SK-N-SH (cell line): ENCODE results near the gene LRRC8D. TPM values are rescaled to one million over a fixed set of nuclear protein-coding genes. Genes with fewer than 3 reads are reported as not detected.

Experiments used
- CTCF ChIA-PET: fragments of 300-600, 350-600 bp; formaldehyde crosslinking; extraction: SDS; loops from one replicate; lab custom pipeline; 2021; lab: Yijun Ruan, JAX
- POLR2A ChIA-PET: fragments of 350-600 bp; sonication (Branson Sonifier 250); formaldehyde crosslinking; extraction: SDS; loops from one replicate; lab custom pipeline; 2020; ENCODE audit warnings: antibody characterized with exemption, inconsistent platforms; lab: Yijun Ruan, JAX
- DNase-seq: peaks from one replicate; pipeline ENCODE4 v3.0.0; 2012
- H2AFZ ChIP-seq: fragments of 200-600 bp; sonication (generic); 2 replicates; pipeline ENCODE4 v1.8.1; 2016; ENCODE audit warnings: antibody characterized with exemption, mild to moderate bottlenecking, low read depth
- H3F3A ChIP-seq: fragments of 200-600 bp; sonication (generic); replicated peaks from 2 replicates; pipeline ENCODE3; 2016; ENCODE audit warnings: antibody characterized with exemption, mild to moderate bottlenecking; ENCODE audit not compliant: insufficient read depth
- H3K27ac ChIP-seq, 2 experiments: fragments of 200-500 bp in 1 of 2; fragments of 200-600 bp in 1 of 2; sonication (Bioruptor generic) in 1 of 2; sonication (generic), shearing (Covaris generic) in 1 of 2; 2 replicates each; pipeline versions ENCODE4 v1.5.1 to v1.6.1; 2014 to 2016; ENCODE audit warnings: low read depth in 2 of 2, inconsistent platforms in 1 of 2, low read length in 1 of 2, mild to moderate bottlenecking in 1 of 2, mixed read lengths in 1 of 2
- H3K27me3 ChIP-seq: fragments of 200-600 bp; sonication (generic), shearing (Covaris generic); 2 replicates; pipeline ENCODE4 v1.6.1; 2016; ENCODE audit warnings: mixed run types; ENCODE audit not compliant: insufficient read depth
- H3K36me3 ChIP-seq, 2 experiments: fragments of 200-500 bp in 1 of 2; fragments of 200-600 bp in 1 of 2; sonication (Bioruptor generic) in 1 of 2; sonication (generic) in 1 of 2; replicated peaks in 1 of 2; 2 replicates each; pipeline versions ENCODE3 to v1.5.1; 2014 to 2016; ENCODE audit warnings: low read length in 1 of 2, mild to moderate bottlenecking in 1 of 2; ENCODE audit not compliant: insufficient read depth in 2 of 2, control insufficient read depth in 1 of 2
- H3K4me1 ChIP-seq, 2 experiments: fragments of 200-500 bp in 1 of 2; fragments of 200-600 bp in 1 of 2; sonication (Bioruptor generic) in 1 of 2; sonication (generic), shearing (Covaris generic) in 1 of 2; 2 replicates each; pipeline versions ENCODE4 v1.5.1 to v1.6.1; 2014 to 2016; ENCODE audit warnings: low read depth in 1 of 2, low read length in 1 of 2, mixed run types in 1 of 2; ENCODE audit not compliant: insufficient read depth in 2 of 2, control insufficient read depth in 1 of 2
- H3K4me2 ChIP-seq: fragments of 200-600 bp; sonication (generic), shearing (Covaris generic); 2 replicates; pipeline ENCODE4 v1.6.1; 2017; ENCODE audit warnings: mixed run types
- H3K4me3 ChIP-seq, 2 experiments: fragments of 200-500 bp in 1 of 2; fragments of 200-600 bp in 1 of 2; sonication (Bioruptor generic) in 1 of 2; sonication (generic), shearing (Covaris generic) in 1 of 2; 2 replicates each; pipeline versions ENCODE4 v1.5.1 to v1.8.1; 2014 to 2016; ENCODE audit warnings: low read depth in 2 of 2, inconsistent platforms in 1 of 2, low read length in 1 of 2, mild to moderate bottlenecking in 1 of 2, mixed read lengths in 1 of 2, moderate library complexity in 1 of 2
- H3K79me2 ChIP-seq: fragments of 200-600 bp; sonication (generic); 2 replicates; pipeline ENCODE4 v1.8.1; 2017; ENCODE audit warnings: mild to moderate bottlenecking; ENCODE audit not compliant: insufficient read depth
- H3K9ac ChIP-seq: fragments of 200-600 bp; sonication (generic); 2 replicates; pipeline ENCODE4 v1.6.1; 2017; ENCODE audit warnings: mixed run types
- H3K9me2 ChIP-seq: fragments of 200-600 bp; sonication (generic); 2 replicates; pipeline ENCODE4 v1.6.1; 2017; ENCODE audit warnings: mixed run types
- H3K9me3 ChIP-seq: fragments of 200-600 bp; sonication (generic); 2 replicates; pipeline ENCODE4 v1.6.1; 2017; ENCODE audit warnings: mixed run types, mild to moderate bottlenecking, moderate library complexity
- H4K20me1 ChIP-seq: fragments of 200-600 bp; sonication (generic); 2 replicates; pipeline ENCODE4 v1.6.1; 2017; ENCODE audit warnings: mild to moderate bottlenecking, mixed run types; ENCODE audit not compliant: insufficient read depth
- ELF1 ChIP-seq: IDR thresholded peaks from 2 replicates; pipeline ENCODE4 v1.4.0; 2012
- EP300 ChIP-seq, 2 experiments: IDR thresholded peaks; 2 replicates each; pipeline versions ENCODE4 v1.4.0 to v1.6.1; 2012; ENCODE audit warnings: borderline replicate concordance in 1 of 2, low read depth in 1 of 2, low read length in 1 of 2
- FOXM1 ChIP-seq: IDR thresholded peaks from 2 replicates; pipeline ENCODE4 v1.4.0; 2012; ENCODE audit warnings: low read depth, mild to moderate bottlenecking
- GABPA ChIP-seq: IDR thresholded peaks from 2 replicates; pipeline ENCODE4 v1.4.0; 2012; ENCODE audit warnings: low read depth, mild to moderate bottlenecking
- GATA2 ChIP-seq: sonication (generic); formaldehyde crosslinking; IDR thresholded peaks from 2 replicates; pipeline ENCODE4 v1.5.0; 2020; ENCODE audit warnings: mild to moderate bottlenecking, missing genetic modification reagents
- JUND ChIP-seq: IDR thresholded peaks from 2 replicates; pipeline ENCODE4 v1.4.0; 2012
- MEF2A ChIP-seq: IDR thresholded peaks from 2 replicates; pipeline ENCODE4 v1.4.0; 2012; ENCODE audit warnings: low read depth, borderline replicate concordance
- NFIC ChIP-seq: IDR thresholded peaks from 2 replicates; pipeline ENCODE4 v1.4.0; 2012; ENCODE audit warnings: borderline replicate concordance
- NRF1 ChIP-seq: IDR thresholded peaks from 2 replicates; pipeline ENCODE4 v1.6.1; 2012; ENCODE audit warnings: low read depth, mild to moderate bottlenecking, low read length
- RCOR1 ChIP-seq: fragments of 150-350 bp; IDR thresholded peaks from 2 replicates; pipeline ENCODE4 v1.6.1; 2017; ENCODE audit warnings: antibody characterized with exemption, low read length
- REST ChIP-seq: IDR thresholded peaks from 2 replicates; pipeline ENCODE4 v1.6.1; 2012; ENCODE audit warnings: mild to moderate bottlenecking, low read depth, low read length, moderate library complexity
- RFX5 ChIP-seq: IDR thresholded peaks from 2 replicates; pipeline ENCODE4 v1.6.1; 2012; ENCODE audit warnings: mild to moderate bottlenecking, improper control_type of control experiment, low read length
- RXRA ChIP-seq: IDR thresholded peaks from 2 replicates; pipeline ENCODE4 v1.4.0; 2012; ENCODE audit warnings: low read depth, mild to moderate bottlenecking, borderline replicate concordance
- SIN3A ChIP-seq: IDR thresholded peaks from 2 replicates; pipeline ENCODE4 v1.6.1; 2012; ENCODE audit warnings: low read depth, mild to moderate bottlenecking, low read length, moderate library complexity, borderline replicate concordance
- SMC3 ChIP-seq: IDR thresholded peaks from 2 replicates; pipeline ENCODE4 v1.6.1; 2012; ENCODE audit warnings: low read depth, low read length, improper control_type of control experiment
- TEAD4 ChIP-seq: IDR thresholded peaks from 2 replicates; pipeline ENCODE4 v1.4.0; 2012; ENCODE audit warnings: mild to moderate bottlenecking, borderline replicate concordance; ENCODE audit not compliant: insufficient read depth
- YY1 ChIP-seq: IDR thresholded peaks from 2 replicates; pipeline ENCODE4 v1.4.0; 2012; ENCODE audit warnings: low read depth, mild to moderate bottlenecking
- ZBTB33 ChIP-seq: IDR thresholded peaks from 2 replicates; pipeline ENCODE4 v1.4.0; 2012; ENCODE audit warnings: low read depth, borderline replicate concordance
- WGBS: methylation state at CpG from one replicate; pipeline ENCODE4 v1.1.6; 2017; ENCODE audit warnings: low lambda C conversion rate; 5-methylcytosine and 5-hydroxymethylcytosine counted together
- polyA plus RNA-seq, 3 experiments: library from polyadenylated mRNA; depleted of rRNA; stranded (reverse); fragments of >200 nt; gene quantifications; 2 replicates each; pipeline ENCODE4 v1.2.3, GENCODE V29; 2012
- TF ChIP-seq, protein P1 (sequence below): IDR thresholded peaks from 2 replicates; pipeline ENCODE4; 2012

The LRRC8D gene
- polyA plus RNA-seq, 1 of the 3 experiments (the other 2 are of a cell fraction) = 15.0 TPM

DNA sequence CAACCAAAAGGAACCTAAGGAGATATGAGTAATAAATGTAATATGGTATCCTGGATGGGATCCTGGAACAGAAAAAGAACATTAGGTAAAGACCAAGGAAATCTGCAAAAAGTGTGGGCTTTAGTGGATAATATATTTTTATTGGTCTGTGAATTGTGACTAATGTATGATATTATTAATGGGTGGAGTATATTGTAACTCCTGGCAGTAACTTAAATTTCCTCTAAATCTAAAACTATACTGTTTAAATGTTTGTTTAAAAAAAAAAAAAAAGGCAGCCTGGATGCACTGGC, 68.4 kb downstream of the LRRC8D start (continued):
- TF ChIP-seq REST = no peak

- ChIA-PET CTCF (no interaction called here), POLR2A (no interaction called here)
- Histone ChIP-seq H3F3A (peaks cover 33% of the 10 kb centered on the region), H3K79me2 (peaks cover 6% of the 10 kb centered on the region; the same call in 1 of the 2 replicates), H3K36me3 (no peaks in the 10 kb centered on the region), H4K20me1 (no peaks in the 10 kb centered on the region), H3K9me3 (no peaks in the 10 kb centered on the region), H2AFZ (no peak overlapping the region), H3K4me2 (no peak overlapping the region), H3K9ac (no peak overlapping the region), H3K9me2 (no peaks in the 10 kb centered on the region), H3K27ac (peak overlapping the region in 1 of 2 experiments; percentile 76; a peak in 2 of 4 replicates), H3K4me3 (no peak overlapping the region), H3K4me1 (peaks cover 11 to 46% of the 10 kb centered on the region in 2 experiments), H3K27me3 (no peaks in the 10 kb centered on the region)
- no peak for DNase-seq
- WGBS = 58% methylated on average over 7 of the region's 7 CpGs
- TF ChIP-seq RXRA (no peak), JUND (0 out of 2 replicates have a peak, but pooled peaks have one; percentile 12), NFIC (peak; percentile 53; the same call in 1 of the 2 replicates)
- TF ChIP-seq, protein P1, sequence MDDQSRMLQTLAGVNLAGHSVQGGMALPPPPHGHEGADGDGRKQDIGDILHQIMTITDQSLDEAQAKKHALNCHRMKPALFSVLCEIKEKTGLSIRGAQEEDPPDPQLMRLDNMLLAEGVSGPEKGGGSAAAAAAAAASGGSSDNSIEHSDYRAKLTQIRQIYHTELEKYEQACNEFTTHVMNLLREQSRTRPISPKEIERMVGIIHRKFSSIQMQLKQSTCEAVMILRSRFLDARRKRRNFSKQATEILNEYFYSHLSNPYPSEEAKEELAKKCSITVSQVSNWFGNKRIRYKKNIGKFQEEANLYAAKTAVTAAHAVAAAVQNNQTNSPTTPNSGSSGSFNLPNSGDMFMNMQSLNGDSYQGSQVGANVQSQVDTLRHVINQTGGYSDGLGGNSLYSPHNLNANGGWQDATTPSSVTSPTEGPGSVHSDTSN = peak; percentile 29
Observed at GRCh38 chr1:89890085-89890752, 69.4 kb downstream of the LRRC8D start.

DNA sequence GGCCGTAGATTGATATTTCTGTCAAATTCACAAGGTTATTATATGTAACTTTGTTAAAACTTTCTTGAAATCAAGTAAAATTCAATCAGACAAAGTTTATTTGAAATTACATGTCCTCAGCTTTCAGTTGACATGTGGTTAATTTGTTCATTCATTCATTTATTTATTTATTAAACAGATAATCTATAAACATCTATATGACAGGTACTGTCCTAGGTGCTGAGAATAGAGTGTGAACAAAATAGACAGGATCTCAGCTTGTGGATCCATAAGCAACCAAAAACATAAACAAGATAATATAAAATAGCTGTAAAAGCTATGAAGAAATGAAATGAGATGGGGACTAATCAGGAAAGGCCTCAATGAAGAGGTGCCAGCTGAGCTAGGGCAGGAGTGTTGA, 72.0 kb downstream of the LRRC8D start:
- Histone ChIP-seq H3F3A (peaks cover 25% of the 10 kb centered on the region), H3K36me3 (no peaks in the 10 kb centered on the region), H3K27ac (no peak overlapping the region), H3K4me1 (peaks cover 8 to 31% of the 10 kb centered on the region in 2 experiments), H3K4me2 (no peak overlapping the region), H3K9me2 (no peaks in the 10 kb centered on the region), H3K9ac (no peak overlapping the region), H3K79me2 (peaks cover 6% of the 10 kb centered on the region; the same call in 1 of the 2 replicates), H3K4me3 (no peak overlapping the region), H4K20me1 (no peaks in the 10 kb centered on the region), H3K27me3 (no peaks in the 10 kb centered on the region), H3K9me3 (no peaks in the 10 kb centered on the region), H2AFZ (no peak overlapping the region)
- 100% methylated on average over 1 of the region's 1 CpG for WGBS
- DNase-seq = no peak
- POLR2A ChIA-PET = no interaction called here
- CTCF ChIA-PET = interaction anchor here (0.8 to 1.3 kb wide), 2 partner anchors 88 to 130 kb away, joined by 3 to 4 read pairs; no protein-coding TSS in a partner anchor
- TF ChIP-seq SIN3A (no peak), RCOR1 (no peak), FOXM1 (no peak), TEAD4 (no peak), ELF1 (no peak), RFX5 (no peak), ZBTB33 (no peak), NRF1 (no peak), GABPA (no peak), EP300 (IDR thresholded peaks at IDR 0.05; ENCODE audit: borderline replicate concordance in 1 of 2, low read depth in 1 of 2, low read length in 1 of 2) (no peak), SMC3 (no peak), YY1 (no peak), GATA2 (no peak), MEF2A (no peak)
- TF ChIP-seq, protein P1 = no peak
